GM18951 (cell line): ENCODE data around the gene CRABP1.

ENCODE experiments used
- POLR2A ChIP-seq: IDR thresholded peaks from 4 replicates; pipeline ENCODE4 v1.6.1; 2011; ENCODE audit warnings: mild to moderate bottlenecking; ENCODE audit not compliant: insufficient read length, insufficient read depth; ENCODE audit errors: extremely low read depth
- in situ Hi-C: fragments of 300-500 bp; cut with MboI; formaldehyde crosslinking; loops from one replicate; pipeline ENCODE4 v1.12.0; 2022; ENCODE audit warnings: low sequenced_read_pairs, mixed read lengths, inconsistent platforms; ENCODE audit not compliant: unreplicated experiment

The CRABP1 gene

DNA sequence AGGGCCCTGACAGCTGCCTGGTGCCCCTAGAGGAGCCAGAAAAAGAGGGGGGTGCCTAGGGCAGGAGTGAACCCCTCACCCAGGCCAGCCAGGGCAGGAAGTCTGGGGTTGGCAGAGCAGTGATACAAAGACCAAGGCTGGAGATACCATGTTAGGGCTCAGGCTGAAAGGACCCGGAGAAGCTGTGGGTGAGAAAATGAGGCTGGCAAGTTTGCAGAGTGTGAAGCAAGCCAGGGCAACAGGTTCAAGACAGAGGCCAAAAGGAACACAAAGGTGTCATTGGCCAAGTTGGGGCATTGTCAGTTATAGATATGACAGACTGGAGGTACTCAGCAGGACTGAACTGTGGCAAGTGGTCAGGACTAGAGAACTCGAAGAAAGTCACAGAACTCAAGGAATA is 57.2 kb downstream of the CRABP1 start:
- no peak for TF ChIP-seq POLR2A
- in situ Hi-C loops: no loop called here
